GM12801 (cell line): Measurements from ENCODE around the gene C8G.

Source experiments
- CTCF ChIP-seq: IDR thresholded peaks from one replicate; pipeline ENCODE4 v1.5.1; 2011; ENCODE audit warnings: control low read depth; ENCODE audit not compliant: insufficient read length; ENCODE audit errors: extremely low read depth

Gene C8G

GRCh38 chr9:136928591-136928990 is 16.5 kb upstream of the C8G start:
- TF ChIP-seq CTCF, result no peak

GRCh38 chr9:136930014-136930413 is 15.0 kb upstream of the C8G start:
- TF ChIP-seq CTCF, result no peak

- TF ChIP-seq CTCF, result no peak
Observed at GRCh38 chr9:136931611-136932130, 13.4 kb upstream of the C8G start.

GRCh38 chr9:136934277-136934676 is 10.8 kb upstream of the C8G start:
- TF ChIP-seq CTCF, result no peak

GRCh38 chr9:136935651-136936050 is 9.4 kb upstream of the C8G start:
- TF ChIP-seq CTCF, result no peak

- no peak for TF ChIP-seq CTCF
Observed at GRCh38 chr9:136936645-136937170, 8.3 kb upstream of the C8G start.

- no peak for TF ChIP-seq CTCF
Observed at GRCh38 chr9:136937186-136938001, 7.6 kb upstream of the C8G start.
